ENCODE data around the gene DRC7. TPM values are rescaled to one million over a fixed set of nuclear protein-coding genes. Genes with fewer than 3 reads are reported as not detected.

The DRC7 gene
- total RNA-seq, 2 donors from 2014 or later, result not detected

GRCh38 chr16:57725151-57725550 is 30.5 kb downstream of the DRC7 start:
- no peak overlapping the region for H3K27ac ChIP-seq
- intact Hi-C loops (cut with DNase I), result no loop called here
- no peak for DNase-seq
- H3K36me3 ChIP-seq, result no peaks in the 10 kb centered on the region
- H3K4me3 ChIP-seq, result no peak overlapping the region
- no peaks in the 10 kb centered on the region for H3K9me3 ChIP-seq
- no peak overlapping the region for H3K9ac ChIP-seq (ENCODE audit: low read depth in 2 of 2, low read length in 2 of 2)
- TF ChIP-seq, protein P1, sequence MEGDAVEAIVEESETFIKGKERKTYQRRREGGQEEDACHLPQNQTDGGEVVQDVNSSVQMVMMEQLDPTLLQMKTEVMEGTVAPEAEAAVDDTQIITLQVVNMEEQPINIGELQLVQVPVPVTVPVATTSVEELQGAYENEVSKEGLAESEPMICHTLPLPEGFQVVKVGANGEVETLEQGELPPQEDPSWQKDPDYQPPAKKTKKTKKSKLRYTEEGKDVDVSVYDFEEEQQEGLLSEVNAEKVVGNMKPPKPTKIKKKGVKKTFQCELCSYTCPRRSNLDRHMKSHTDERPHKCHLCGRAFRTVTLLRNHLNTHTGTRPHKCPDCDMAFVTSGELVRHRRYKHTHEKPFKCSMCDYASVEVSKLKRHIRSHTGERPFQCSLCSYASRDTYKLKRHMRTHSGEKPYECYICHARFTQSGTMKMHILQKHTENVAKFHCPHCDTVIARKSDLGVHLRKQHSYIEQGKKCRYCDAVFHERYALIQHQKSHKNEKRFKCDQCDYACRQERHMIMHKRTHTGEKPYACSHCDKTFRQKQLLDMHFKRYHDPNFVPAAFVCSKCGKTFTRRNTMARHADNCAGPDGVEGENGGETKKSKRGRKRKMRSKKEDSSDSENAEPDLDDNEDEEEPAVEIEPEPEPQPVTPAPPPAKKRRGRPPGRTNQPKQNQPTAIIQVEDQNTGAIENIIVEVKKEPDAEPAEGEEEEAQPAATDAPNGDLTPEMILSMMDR (IDR thresholded peaks at IDR 0.05), result no peak
- no peaks in the 10 kb centered on the region for H3K27me3 ChIP-seq
- no peaks in the 10 kb centered on the region for H3K4me1 ChIP-seq

DNA sequence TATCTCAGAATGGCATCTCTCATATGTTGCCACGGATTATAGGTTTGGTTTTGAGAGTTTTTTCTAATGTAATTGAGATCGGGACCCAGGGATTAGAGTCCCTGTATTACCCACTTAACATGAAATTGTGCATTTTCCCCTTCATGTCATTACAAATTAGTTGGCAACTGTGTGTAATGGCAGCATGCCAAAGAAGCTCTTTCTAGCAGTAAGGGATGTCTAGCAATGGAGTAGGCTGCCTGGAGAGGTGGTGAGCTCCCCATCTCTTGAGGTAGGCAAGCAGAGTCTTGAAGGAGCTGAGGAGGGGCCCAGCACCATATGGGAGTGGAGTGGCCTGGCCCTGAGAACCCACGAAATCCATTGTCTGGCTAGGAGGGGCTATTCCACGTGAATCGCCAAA is 30.9 kb downstream of the DRC7 start:
- H3K27ac ChIP-seq, result no peak overlapping the region
- no peak overlapping the region for H3K4me3 ChIP-seq
- intact Hi-C loops (cut with DNase I), result no loop called here
- H3K9ac ChIP-seq (ENCODE audit: low read depth in 2 of 2, low read length in 2 of 2), result no peak overlapping the region
- no peaks in the 10 kb centered on the region for H3K9me3 ChIP-seq
- H3K4me1 ChIP-seq, result no peaks in the 10 kb centered on the region
- H3K27me3 ChIP-seq, result no peaks in the 10 kb centered on the region
- no peak for DNase-seq
- H3K36me3 ChIP-seq, result no peaks in the 10 kb centered on the region
- TF ChIP-seq, protein P1 (IDR thresholded peaks at IDR 0.05), result no peak

DNA sequence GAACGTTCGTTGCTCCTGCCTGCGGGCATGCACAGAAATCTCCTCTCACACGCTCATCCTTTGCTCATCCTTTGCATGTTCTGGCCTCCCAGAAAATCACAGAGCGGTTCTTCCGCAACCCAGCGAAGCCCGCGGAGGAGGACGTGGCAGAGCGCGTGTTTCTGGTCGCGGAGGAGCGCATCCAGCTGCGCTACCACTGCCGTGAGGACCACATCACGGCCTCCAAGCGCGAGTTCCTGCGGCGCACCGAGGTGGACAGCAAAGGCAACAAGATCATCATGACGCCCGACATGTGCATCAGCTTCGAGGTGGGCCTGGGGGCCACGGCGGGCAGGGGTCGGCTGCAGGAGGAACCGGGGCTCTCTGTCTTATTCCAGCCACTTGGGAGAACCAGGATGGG is 31.4 kb downstream of the DRC7 start:
- TF ChIP-seq, protein P1 (IDR thresholded peaks at IDR 0.05), result no peak
- intact Hi-C loops (cut with DNase I), result no loop called here
- H3K27ac ChIP-seq, result no peak overlapping the region
- H3K27me3 ChIP-seq, result no peaks in the 10 kb centered on the region
- no peaks in the 10 kb centered on the region for H3K36me3 ChIP-seq
- no peaks in the 10 kb centered on the region for H3K9me3 ChIP-seq
- H3K4me1 ChIP-seq, result no peaks in the 10 kb centered on the region
- H3K9ac ChIP-seq (ENCODE audit: low read depth in 2 of 2, low read length in 2 of 2), result no peak overlapping the region
- no peak overlapping the region for H3K4me3 ChIP-seq
- DNase-seq, result no peak

DNA sequence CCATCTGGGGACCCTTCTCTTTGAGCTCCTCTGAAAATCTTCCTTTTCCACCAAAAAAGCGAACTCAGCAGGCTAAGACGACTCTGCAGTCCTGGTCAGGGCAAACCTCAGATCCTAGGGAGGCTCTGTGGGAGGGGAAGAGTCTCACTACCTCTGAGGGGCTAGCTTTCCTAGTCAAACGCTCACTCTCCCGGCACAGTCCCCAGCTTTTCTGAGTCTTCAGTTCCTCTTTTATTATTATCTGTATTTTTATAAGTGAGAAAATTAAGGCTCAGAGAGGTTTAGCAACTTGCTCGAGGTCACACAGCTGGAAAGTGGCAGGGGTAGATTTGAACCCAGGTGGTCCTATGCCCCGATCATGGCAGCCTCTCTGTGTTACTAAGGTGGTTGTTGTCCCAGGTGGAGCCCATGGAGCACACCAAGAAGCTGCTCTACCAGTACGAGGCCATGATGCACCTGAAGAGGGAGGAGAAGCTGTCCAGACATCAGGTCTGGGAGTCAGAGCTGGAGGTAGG is 31.9 kb downstream of the DRC7 start:
- TF ChIP-seq, protein P1 (IDR thresholded peaks at IDR 0.05), result no peak
- intact Hi-C loops (cut with DNase I), result no loop called here
- H3K9me3 ChIP-seq, result no peaks in the 10 kb centered on the region
- H3K36me3 ChIP-seq, result no peaks in the 10 kb centered on the region
- no peak for DNase-seq
- H3K9ac ChIP-seq (ENCODE audit: low read depth in 2 of 2, low read length in 2 of 2), result no peak overlapping the region
- no peak overlapping the region for H3K4me3 ChIP-seq
- no peak overlapping the region for H3K27ac ChIP-seq
- no peaks in the 10 kb centered on the region for H3K4me1 ChIP-seq
- no peaks in the 10 kb centered on the region for H3K27me3 ChIP-seq

DNA sequence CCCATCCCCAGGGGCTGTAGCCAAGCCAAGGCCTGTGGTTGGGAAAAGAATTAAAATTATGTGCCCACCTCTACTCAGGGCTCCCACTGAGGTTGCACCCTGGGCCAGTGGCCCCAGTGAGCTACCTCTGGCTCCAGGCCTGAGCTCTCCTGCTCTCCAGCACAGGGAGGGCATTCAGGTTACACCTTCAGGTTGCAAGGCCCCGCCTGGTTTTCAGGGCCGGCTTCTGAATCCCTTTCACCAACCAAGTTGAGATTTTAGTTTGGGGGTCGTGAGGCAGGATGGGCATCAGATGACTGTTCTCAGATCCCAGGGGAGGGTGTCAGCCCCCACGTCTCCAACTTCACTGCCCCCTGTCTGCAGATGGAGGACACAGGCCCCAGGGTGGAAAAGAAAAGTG is 33.0 kb downstream of the DRC7 start:
- Histone ChIP-seq H3K27me3 (no peaks in the 10 kb centered on the region), H3K4me1 (no peaks in the 10 kb centered on the region), H3K4me3 (no peak overlapping the region), H3K36me3 (no peaks in the 10 kb centered on the region), H3K27ac (no peak overlapping the region), H3K9me3 (no peaks in the 10 kb centered on the region), H3K9ac (ENCODE audit: low read depth in 2 of 2, low read length in 2 of 2) (no peak overlapping the region)
- no peak for DNase-seq
- TF ChIP-seq, protein P1 (IDR thresholded peaks at IDR 0.05), result no peak
- intact Hi-C loops (cut with DNase I), result no loop called here
